Liver (tissue), 9 donors: ENCODE results near the gene CTU2. TPM values are rescaled to one million over a fixed set of nuclear protein-coding genes. Genes with fewer than 3 reads are reported as not detected.

ENCODE experiments used
- DNase-seq: peaks from one replicate; pipeline ENCODE4 v3.0.0-alpha.2; 2017; ENCODE audit warnings: low spot score
- H3K27ac ChIP-seq, 2 donors: one replicate each; pipeline ENCODE4 v1.7.0; 2013; ENCODE audit warnings: inconsistent platforms in 2 of 2, low read length in 2 of 2, control low read depth in 1 of 2, low read depth in 1 of 2, mild to moderate bottlenecking in 1 of 2
- H3K27me3 ChIP-seq, 4 donors: one replicate each; pipeline versions ENCODE4 v1.6.1 to v1.7.0; 2013; ENCODE audit warnings: low read length in 3 of 4, inconsistent platforms in 1 of 4, mild to moderate bottlenecking in 1 of 4, moderate library complexity in 1 of 4; ENCODE audit not compliant: control insufficient read depth in 4 of 4, insufficient read depth in 4 of 4
- H3K36me3 ChIP-seq, 4 donors: one replicate each; pipeline versions ENCODE4 v1.6.1 to v1.7.0; 2013; ENCODE audit warnings: low read length in 3 of 4, mild to moderate bottlenecking in 3 of 4, low read depth in 1 of 4, moderate library complexity in 1 of 4; ENCODE audit not compliant: control insufficient read depth in 4 of 4, insufficient read depth in 3 of 4
- H3K4me1 ChIP-seq, 4 donors: one replicate each; pipeline versions ENCODE4 v1.6.1 to v1.7.0; 2013; ENCODE audit warnings: low read length in 3 of 4, mild to moderate bottlenecking in 3 of 4, moderate library complexity in 1 of 4; ENCODE audit not compliant: control insufficient read depth in 4 of 4, insufficient read depth in 4 of 4
- H3K4me3 ChIP-seq, 3 donors: one replicate each; pipeline versions ENCODE4 v1.6.1 to v1.7.0; 2013; ENCODE audit warnings: low read length in 3 of 3, control low read depth in 1 of 3, low read depth in 1 of 3, mild to moderate bottlenecking in 1 of 3
- H3K9ac ChIP-seq, 2 donors: one replicate each; pipeline ENCODE4 v1.7.0; 2013; ENCODE audit warnings: low read length in 2 of 2, mild to moderate bottlenecking in 2 of 2, moderate library complexity in 2 of 2, control low read depth in 1 of 2, low read depth in 1 of 2
- H3K9me3 ChIP-seq, 4 donors: one replicate each; pipeline versions ENCODE4 v1.6.1 to v1.7.0; 2013; ENCODE audit warnings: low read length in 3 of 4; ENCODE audit not compliant: control insufficient read depth in 4 of 4
- ATF3 ChIP-seq: IDR thresholded peaks from 2 replicates; pipeline ENCODE4 v1.6.1; 2016; ENCODE audit warnings: antibody characterized with exemption
- CTCF ChIP-seq: fragments of 150-350 bp; IDR thresholded peaks from 2 replicates; pipeline ENCODE4 v1.5.1; 2017; ENCODE audit warnings: improper control_type of control experiment, low read depth, low read length; ENCODE audit not compliant: missing input control
- FOXA1 ChIP-seq: IDR thresholded peaks from 2 replicates; pipeline ENCODE4 v1.6.1; 2016; ENCODE audit warnings: antibody characterized with exemption
- HNF4G ChIP-seq: IDR thresholded peaks from 2 replicates; pipeline ENCODE4 v1.6.1; 2016; ENCODE audit warnings: antibody characterized with exemption
- JUND ChIP-seq, 2 donors: IDR thresholded peaks; 2 replicates each; pipeline ENCODE4 v1.6.1; 2016; ENCODE audit warnings: antibody characterized with exemption in 2 of 2
- MAX ChIP-seq: IDR thresholded peaks from 2 replicates; pipeline ENCODE4 v1.6.1; 2016; ENCODE audit warnings: antibody characterized with exemption
- RAD21 ChIP-seq, 2 donors: IDR thresholded peaks; 2 replicates each; pipeline ENCODE4 v1.6.1; 2016; ENCODE audit warnings: antibody characterized with exemption in 2 of 2, mild to moderate bottlenecking in 2 of 2
- REST ChIP-seq: IDR thresholded peaks from 2 replicates; pipeline ENCODE4 v1.6.1; 2016; ENCODE audit warnings: antibody characterized with exemption, mild to moderate bottlenecking
- SP1 ChIP-seq: IDR thresholded peaks from 2 replicates; pipeline ENCODE4 v1.6.1; 2018; ENCODE audit warnings: antibody characterized with exemption, mild to moderate bottlenecking
- YY1 ChIP-seq: IDR thresholded peaks from 2 replicates; pipeline ENCODE4 v1.6.1; 2016; ENCODE audit warnings: antibody characterized with exemption, mild to moderate bottlenecking
- ZBTB33 ChIP-seq: IDR thresholded peaks from 2 replicates; pipeline ENCODE4 v1.6.1; 2016; ENCODE audit warnings: antibody characterized with exemption
- WGBS: extraction: QIAGEN DNeasy Blood & Tissue Kit; methylation state at CpG from one replicate; pipeline ENCODE4 v1.1.7; 2013; 5-methylcytosine and 5-hydroxymethylcytosine counted together
- polyA plus RNA-seq, 2 donors: library from polyadenylated mRNA; stranded (reverse) in 1 of 2; unstranded in 1 of 2; fragments of 200-250 nt in 1 of 2; fragments of >200 nt in 1 of 2; fragmentation: Nextera tagmentation in 1 of 2; extraction: Ambion mirVana in 1 of 2; gene quantifications; one replicate each; pipeline versions ENCODE4 v1.2.1 to v1.2.3, GENCODE V29; 2013 to 2015
- total RNA-seq, 2 donors: library from RNA; depleted of rRNA; stranded (reverse); fragments of >200 nt; gene quantifications; one replicate each; pipeline ENCODE4 v1.2.3, GENCODE V29; 2014
- donor health status: healthy.
- donor health status: healthy.
- donor health status: healthy.
- donor health status: healthy.
- donor health status: healthy.

CTU2 gene
- total and polyA plus RNA-seq, 4 donors, result 7.0 to 8.5 (median 7.4) TPM

GRCh38 chr16:88737298-88738150 is 31.2 kb downstream of the CTU2 start:
- Histone ChIP-seq H3K4me3 (no peak overlapping the region), H3K9ac (no peak overlapping the region), H3K36me3 (peaks cover 4 to 49% (median 19%) of the 10 kb centered on the region in 4 donors), H3K9me3 (no peaks in the 10 kb centered on the region), H3K27ac (no peak overlapping the region), H3K4me1 (peaks cover 0 to 2% (median under 1%) of the 10 kb centered on the region in 4 donors), H3K27me3 (no peaks in the 10 kb centered on the region)
- TF ChIP-seq MAX (no peak), RAD21 (IDR thresholded peaks at IDR 0.05) (peak in 1 of 2 donors; percentile 80), ZBTB33 (no peak), CTCF (peak; percentile 90)
- peak; percentile 82 for DNase-seq
- WGBS, result 45% methylated on average over 54 of the region's 54 CpGs

GRCh38 chr16:88738151-88739084 is 32.1 kb downstream of the CTU2 start:
- H3K9me3 ChIP-seq, result no peaks in the 10 kb centered on the region
- no peak overlapping the region for H3K9ac ChIP-seq
- H3K27ac ChIP-seq, result no peak overlapping the region
- peaks cover 4 to 41% (median 17%) of the 10 kb centered on the region in 4 donors for H3K36me3 ChIP-seq
- no peaks in the 10 kb centered on the region for H3K27me3 ChIP-seq
- no peak overlapping the region for H3K4me3 ChIP-seq
- peaks cover 0 to 3% (median 1%) of the 10 kb centered on the region in 4 donors for H3K4me1 ChIP-seq
- WGBS, result 84% methylated on average over 41 of the region's 41 CpGs
- no peak for TF ChIP-seq SP1
- no peak for TF ChIP-seq YY1
- no peak for TF ChIP-seq HNF4G
- TF ChIP-seq JUND (IDR thresholded peaks at IDR 0.05), result no peak
- no peak for TF ChIP-seq FOXA1
- TF ChIP-seq CTCF, result no peak
- no peak for TF ChIP-seq REST
- no peak for TF ChIP-seq ATF3
- no peak for DNase-seq
